Memory B cell (primary cell): ENCODE results near the gene CCDC43.
"Not testable (repeated sequence)": the region's sequence is repeated elsewhere in the genome, so short reads cannot be mapped to it uniquely, and the experiment has no call there.

Source experiments
- ATAC-seq: fragments of 150-1000 bp; cut with Tn5 transposase; 2 replicates; pipeline ENCODE4 v1.10.0; 2021; ENCODE audit warnings: low read depth, mild to moderate bottlenecking, moderate library complexity
- DNase-seq, 2 donors: peaks; one replicate each; pipeline ENCODE4 v3.0.0; 2022; ENCODE audit warnings: low spot score in 2 of 2
- H3K27ac Mint-ChIP-seq: one replicate; pipeline ENCODE4 v1.8.0; 2022; ENCODE audit warnings: mild to moderate bottlenecking, moderate library complexity, mixed read lengths
- H3K27me3 Mint-ChIP-seq: one replicate; pipeline ENCODE4 v1.8.0; 2022; ENCODE audit warnings: mixed read lengths
- H3K36me3 Mint-ChIP-seq: one replicate; pipeline ENCODE4 v1.8.0; 2022; ENCODE audit warnings: mild to moderate bottlenecking, mixed read lengths
- H3K4me1 Mint-ChIP-seq: one replicate; pipeline ENCODE4 v1.8.0; 2022; ENCODE audit warnings: mixed read lengths
- H3K4me3 Mint-ChIP-seq: one replicate; pipeline ENCODE4 v1.8.0; 2022; ENCODE audit warnings: mild to moderate bottlenecking, moderate library complexity, mixed read lengths
- H3K9me3 Mint-ChIP-seq: one replicate; pipeline ENCODE4 v1.8.0; 2022; ENCODE audit warnings: mixed read lengths

The CCDC43 gene, protein sequence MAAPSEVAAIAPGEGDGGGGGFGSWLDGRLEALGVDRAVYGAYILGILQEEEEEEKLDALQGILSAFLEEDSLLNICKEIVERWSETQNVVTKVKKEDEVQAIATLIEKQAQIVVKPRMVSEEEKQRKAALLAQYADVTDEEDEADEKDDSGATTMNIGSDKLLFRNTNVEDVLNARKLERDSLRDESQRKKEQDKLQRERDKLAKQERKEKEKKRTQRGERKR

DNA sequence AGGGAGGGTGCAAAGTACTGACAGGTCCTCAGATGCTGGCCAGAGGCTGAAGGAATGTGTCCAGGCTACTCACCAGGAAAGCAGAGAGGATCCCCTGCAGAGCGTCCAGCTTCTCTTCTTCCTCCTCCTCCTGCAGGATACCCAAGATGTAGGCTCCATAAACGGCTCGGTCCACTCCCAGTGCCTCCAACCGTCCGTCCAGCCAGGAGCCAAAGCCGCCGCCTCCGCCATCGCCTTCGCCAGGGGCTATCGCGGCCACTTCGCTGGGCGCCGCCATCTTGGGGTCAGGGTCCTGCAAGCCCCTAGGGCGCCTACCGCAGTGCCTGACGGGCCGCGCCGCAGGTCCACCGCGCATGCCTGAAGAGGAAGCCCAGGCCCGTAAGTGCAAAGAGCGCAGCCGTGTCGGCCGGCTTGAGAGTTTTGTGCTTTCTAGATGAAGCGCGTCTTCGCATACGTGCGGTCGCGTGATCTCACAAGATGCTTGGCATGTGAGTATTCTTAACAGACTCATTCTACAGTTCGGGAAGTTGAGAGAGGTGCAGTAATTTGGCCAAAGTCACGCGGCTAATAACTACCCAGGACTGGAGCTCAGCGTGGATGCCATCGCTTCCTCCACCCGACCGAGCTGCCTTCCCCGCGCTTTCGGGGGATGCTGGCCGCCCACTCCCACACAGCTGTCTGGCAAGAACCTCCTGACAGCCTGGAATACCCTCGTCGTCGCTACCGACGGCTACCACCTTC, at the start of gene CCDC43:
Gene CCDC43, minus strand, starts transcription at position 300 of the 741 bp plus-strand sequence. Its CDS starts 23 bp downstream, at position 277.
- Mint-ChIP-seq H3K27me3 (no peaks in the 10 kb centered on the region), H3K9me3 (no peaks in the 10 kb centered on the region), H3K36me3 (peaks cover 6% of the 10 kb centered on the region), H3K4me1 (peaks cover 16% of the 10 kb centered on the region), H3K27ac (peak within 1 kb of the TSS; percentile 95), H3K4me3 (peak within 1 kb of the TSS; percentile 98)
- peak; percentile 89 to 95 for DNase-seq
- peak; percentile 95 for ATAC-seq

DNA sequence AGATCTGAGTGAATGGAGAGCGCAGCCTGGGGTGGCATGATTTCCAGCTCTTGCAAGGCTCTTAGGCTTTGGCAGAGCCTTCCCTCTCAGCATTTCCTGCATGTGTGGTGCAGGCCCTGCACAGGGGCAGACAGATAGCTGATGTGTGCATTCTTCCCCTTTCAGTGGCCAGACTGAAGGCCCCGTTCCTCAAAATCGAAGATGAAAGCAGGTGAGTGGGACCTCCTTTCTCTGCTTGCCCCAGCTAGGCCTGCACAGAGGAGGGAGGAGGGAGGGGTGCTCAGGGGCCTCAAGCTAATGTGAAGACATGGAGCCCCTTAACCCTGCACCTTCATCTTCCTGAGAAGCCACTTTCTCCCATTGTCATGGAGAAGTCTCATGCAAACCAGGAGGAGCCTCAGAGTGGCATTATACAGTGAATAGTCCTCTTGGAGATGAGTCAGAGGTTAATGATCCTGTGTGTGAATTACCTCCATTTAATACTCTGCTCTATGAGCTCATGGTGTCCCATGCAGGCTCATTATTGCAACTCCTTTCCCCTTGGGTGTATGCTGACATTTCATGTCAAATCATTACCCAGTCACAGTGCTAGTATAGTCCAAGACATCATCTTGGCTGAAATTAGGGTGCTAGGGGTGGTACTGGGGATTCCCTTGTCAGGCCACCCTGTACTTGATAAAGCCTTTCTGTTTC, 48.8 kb upstream of the CCDC43 start:
- H3K27me3 Mint-ChIP-seq: no peaks in the 10 kb centered on the region
- H3K4me3 Mint-ChIP-seq: no peak overlapping the region
- ATAC-seq: no peak
- no peak for DNase-seq
- no peak overlapping the region for H3K27ac Mint-ChIP-seq
- no peaks in the 10 kb centered on the region for H3K9me3 Mint-ChIP-seq
- no peaks in the 10 kb centered on the region for H3K4me1 Mint-ChIP-seq
- peaks cover 3% of the 10 kb centered on the region for H3K36me3 Mint-ChIP-seq

DNA sequence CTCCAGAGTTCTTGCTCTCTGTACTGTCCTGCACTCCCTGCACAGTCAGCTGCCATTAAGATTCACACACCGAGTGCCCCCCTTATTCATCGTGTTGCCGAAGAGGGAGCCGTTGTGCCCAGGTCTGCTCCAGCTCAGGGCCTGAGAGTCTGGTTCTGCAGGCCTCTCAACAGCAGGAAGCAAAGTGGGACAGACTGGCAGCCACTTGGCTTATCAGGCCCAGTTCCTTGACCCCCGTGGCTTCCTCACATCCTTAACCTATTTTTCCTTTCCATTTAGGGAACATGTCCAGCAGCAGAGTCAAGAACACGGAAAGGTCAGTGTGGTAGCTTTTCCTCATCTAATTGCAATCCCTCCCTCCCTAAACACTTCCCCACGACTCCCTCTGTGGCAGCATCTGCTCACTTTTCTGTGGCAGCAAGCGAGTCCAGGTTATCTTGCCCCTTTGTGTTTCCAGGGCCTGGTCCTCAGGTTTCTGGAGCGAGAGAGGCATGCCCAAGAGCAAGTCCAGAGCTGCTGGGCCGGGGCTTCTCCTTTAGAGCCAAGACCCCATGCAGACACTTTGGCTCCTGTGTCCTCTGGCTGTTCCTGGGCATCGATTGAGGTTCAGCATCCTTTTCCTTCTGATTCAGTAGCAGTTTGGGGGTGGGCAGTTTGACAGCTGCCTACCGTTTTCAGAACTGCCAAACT, 47.1 kb upstream of the CCDC43 start:
- no peaks in the 10 kb centered on the region for H3K4me1 Mint-ChIP-seq
- H3K9me3 Mint-ChIP-seq: no peaks in the 10 kb centered on the region
- H3K4me3 Mint-ChIP-seq: no peak overlapping the region
- H3K36me3 Mint-ChIP-seq: no peaks in the 10 kb centered on the region
- H3K27me3 Mint-ChIP-seq: no peaks in the 10 kb centered on the region
- H3K27ac Mint-ChIP-seq: no peak overlapping the region
- ATAC-seq (no peak), DNase-seq (no peak)

DNA sequence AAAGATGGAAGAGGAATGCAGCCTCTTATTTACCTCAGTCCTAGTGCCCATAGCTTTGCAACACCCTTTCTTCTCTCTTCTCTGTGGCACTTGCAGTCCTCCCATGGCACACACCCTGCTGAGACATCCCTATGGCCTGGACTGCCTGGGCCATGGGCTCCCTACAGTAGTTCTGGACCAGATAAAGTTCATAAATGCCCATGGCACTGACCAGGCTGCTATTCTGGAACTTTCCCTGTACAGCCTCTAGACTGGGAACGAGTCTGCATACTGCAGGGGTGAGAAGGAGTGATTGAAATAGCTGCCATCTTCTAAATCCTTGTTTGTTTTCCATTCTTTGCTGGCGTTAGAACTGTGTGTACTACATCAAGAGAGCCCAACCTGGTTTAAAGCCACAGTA, 44.7 kb upstream of the CCDC43 start:
- Mint-ChIP-seq H3K4me1 (no peaks in the 10 kb centered on the region), H3K27me3 (no peaks in the 10 kb centered on the region), H3K27ac (no peak overlapping the region), H3K4me3 (no peak overlapping the region), H3K36me3 (peaks cover 4% of the 10 kb centered on the region), H3K9me3 (no peaks in the 10 kb centered on the region)
- DNase-seq (no peak), ATAC-seq (no peak)

DNA sequence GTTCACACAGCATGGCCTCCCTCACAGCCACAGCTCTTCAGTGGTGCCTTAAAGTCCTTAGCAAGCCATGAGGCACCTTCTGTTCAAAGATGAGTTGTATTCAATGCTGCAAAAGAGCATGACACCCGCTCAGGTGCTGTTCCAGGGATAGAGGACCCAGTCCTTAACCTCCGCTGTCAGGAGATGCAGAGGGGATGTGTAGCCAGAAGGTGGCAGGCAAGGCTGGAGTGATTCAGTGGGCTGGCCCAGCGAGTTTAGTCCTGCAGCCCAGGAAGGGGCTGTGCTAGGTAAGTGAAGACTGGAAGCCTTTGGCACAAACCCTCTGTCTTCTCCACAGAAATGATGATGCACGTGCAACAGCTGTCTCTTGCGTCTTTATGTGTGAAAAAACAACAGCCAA, 44.2 kb upstream of the CCDC43 start:
- ATAC-seq (no peak), DNase-seq (no peak)
- Mint-ChIP-seq H3K9me3 (no peaks in the 10 kb centered on the region), H3K27me3 (no peaks in the 10 kb centered on the region), H3K36me3 (peaks cover 4% of the 10 kb centered on the region), H3K4me3 (no peak overlapping the region), H3K4me1 (no peaks in the 10 kb centered on the region), H3K27ac (no peak overlapping the region)

DNA sequence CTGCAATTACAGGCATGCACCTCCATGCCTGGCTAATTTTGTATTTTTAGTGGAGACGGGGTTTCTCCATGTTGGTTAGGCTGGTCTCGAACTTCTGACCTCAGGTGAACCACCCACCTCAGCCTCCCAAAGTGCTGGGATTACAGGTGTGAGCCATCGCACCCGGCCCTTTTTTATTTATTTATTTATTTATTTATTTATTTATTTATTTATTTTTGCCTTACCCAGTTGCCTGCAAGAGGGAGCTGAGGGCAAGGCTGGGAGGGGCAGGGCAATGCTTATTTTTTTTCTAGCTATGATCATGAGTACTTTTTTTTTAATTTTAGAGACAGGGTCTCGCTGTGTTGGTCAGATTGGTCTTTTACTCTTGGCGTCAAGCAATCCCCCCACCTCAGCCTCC, 36.5 kb upstream of the CCDC43 start:
- H3K36me3 Mint-ChIP-seq: peaks cover 12% of the 10 kb centered on the region
- H3K9me3 Mint-ChIP-seq, H3K4me3 Mint-ChIP-seq, ATAC-seq, H3K27ac Mint-ChIP-seq, H3K4me1 Mint-ChIP-seq, H3K27me3 Mint-ChIP-seq, DNase-seq: not testable (repeated sequence)

DNA sequence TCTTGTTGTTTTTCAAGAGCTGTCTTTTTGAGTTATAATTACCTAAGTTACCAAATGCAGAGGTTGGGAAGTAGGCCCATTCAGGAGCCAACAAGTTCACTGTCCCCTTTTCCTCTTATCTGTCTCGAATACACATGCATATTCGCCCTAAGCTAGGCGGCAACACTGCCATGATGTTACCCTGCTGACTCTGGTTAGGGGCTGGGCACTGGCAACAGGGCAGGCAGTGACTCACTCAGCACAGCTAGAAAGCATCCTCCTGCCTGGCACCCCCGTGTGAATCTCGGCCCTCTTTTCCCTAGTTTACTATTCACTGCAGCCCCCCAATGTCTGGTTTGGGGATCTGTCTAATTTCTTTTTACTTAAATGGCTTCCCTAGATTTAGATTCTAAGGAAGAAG, 32.7 kb upstream of the CCDC43 start:
- no peaks in the 10 kb centered on the region for H3K27me3 Mint-ChIP-seq
- ATAC-seq: no peak

DNA sequence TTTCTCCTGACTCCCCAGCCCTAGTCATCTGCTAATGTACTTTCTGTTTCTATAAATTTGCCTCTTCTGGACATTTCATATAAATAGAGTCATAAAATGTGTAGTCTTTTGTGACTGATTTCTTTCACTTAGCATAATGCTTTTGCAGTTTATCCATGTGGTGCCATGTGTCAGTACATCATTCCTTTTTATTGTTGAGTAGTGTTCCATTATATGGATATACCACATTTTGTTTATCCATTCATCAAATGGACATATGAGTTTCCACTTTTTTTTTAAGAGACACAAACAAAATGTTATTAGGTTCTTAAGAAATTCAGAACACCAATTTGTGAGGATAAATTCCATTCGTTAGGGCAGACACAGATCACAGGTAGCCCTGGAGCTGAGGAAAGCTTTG, 29.9 kb upstream of the CCDC43 start:
- H3K9me3 Mint-ChIP-seq: no peaks in the 10 kb centered on the region
- no peak overlapping the region for H3K4me3 Mint-ChIP-seq
- no peaks in the 10 kb centered on the region for H3K27me3 Mint-ChIP-seq
- peaks cover 13% of the 10 kb centered on the region for H3K36me3 Mint-ChIP-seq
- ATAC-seq (no peak), DNase-seq (no peak)
- H3K4me1 Mint-ChIP-seq: no peaks in the 10 kb centered on the region
- no peak overlapping the region for H3K27ac Mint-ChIP-seq

More for the DNA sequence above, 32.7 kb upstream of the CCDC43 start:
- DNase-seq: no peak
- Mint-ChIP-seq H3K27ac (no peak overlapping the region), H3K36me3 (peaks cover 13% of the 10 kb centered on the region), H3K4me1 (no peaks in the 10 kb centered on the region), H3K4me3 (no peak overlapping the region), H3K9me3 (no peaks in the 10 kb centered on the region)

DNA sequence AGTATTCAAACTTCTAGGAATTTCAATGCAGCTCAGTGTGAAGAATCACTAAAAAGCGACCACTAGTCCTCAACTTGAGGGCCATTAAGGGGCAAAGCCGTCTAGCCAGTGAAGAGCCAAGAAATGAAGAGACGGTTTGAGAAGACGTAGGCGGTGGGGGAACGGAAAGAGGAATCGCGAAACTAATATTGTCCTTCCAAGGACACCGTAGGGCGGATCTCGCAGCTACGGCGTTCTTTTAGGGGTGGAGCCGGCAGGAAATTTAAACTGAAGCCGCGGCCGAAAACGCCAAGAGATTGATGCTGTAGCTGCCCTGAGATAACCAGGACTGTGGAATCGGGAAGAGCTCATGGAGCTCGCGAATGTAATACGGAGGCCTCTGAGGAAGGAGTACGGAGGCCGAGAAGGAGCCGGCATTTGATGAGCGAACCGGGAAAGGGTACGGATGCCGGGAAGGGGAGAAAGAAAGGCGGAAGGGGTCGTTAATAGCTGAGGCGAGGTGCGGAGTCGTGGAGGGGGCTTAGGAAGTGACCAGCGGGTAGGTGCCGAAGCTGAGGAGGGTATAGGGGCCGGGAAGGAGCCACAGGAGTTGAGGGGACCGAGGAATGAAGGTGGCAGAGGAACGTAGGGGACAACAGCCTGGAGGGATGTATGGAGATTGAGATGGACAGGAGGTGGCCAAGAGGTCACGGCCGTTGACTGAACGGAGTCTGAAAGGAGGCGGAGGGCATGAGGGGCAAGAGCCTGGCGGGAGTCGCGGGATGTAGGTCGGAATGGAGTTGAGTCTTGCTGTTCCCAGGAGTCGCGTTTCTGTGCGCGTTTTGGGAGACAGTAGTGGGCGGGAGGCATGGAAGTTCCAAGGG, 19.1 kb upstream of the CCDC43 start, which contains the start of gene DBF4B:
Gene DBF4B, plus strand, starts transcription at position 265 of the 863 bp plus-strand sequence. Its CDS starts 156 bp downstream, at position 421.
- H3K27ac Mint-ChIP-seq: no peak within 1 kb of the TSS
- H3K36me3 Mint-ChIP-seq: peaks cover 2% of the 10 kb centered on the region
- ATAC-seq: peak; percentile 96
- H3K4me3 Mint-ChIP-seq: no peak within 1 kb of the TSS
- peaks cover 2% of the 10 kb centered on the region for H3K4me1 Mint-ChIP-seq
- DNase-seq: peak; percentile 71 to 81
- H3K27me3 Mint-ChIP-seq: peaks cover 2% of the 10 kb centered on the region
- H3K9me3 Mint-ChIP-seq: no peaks in the 10 kb centered on the region

DNA sequence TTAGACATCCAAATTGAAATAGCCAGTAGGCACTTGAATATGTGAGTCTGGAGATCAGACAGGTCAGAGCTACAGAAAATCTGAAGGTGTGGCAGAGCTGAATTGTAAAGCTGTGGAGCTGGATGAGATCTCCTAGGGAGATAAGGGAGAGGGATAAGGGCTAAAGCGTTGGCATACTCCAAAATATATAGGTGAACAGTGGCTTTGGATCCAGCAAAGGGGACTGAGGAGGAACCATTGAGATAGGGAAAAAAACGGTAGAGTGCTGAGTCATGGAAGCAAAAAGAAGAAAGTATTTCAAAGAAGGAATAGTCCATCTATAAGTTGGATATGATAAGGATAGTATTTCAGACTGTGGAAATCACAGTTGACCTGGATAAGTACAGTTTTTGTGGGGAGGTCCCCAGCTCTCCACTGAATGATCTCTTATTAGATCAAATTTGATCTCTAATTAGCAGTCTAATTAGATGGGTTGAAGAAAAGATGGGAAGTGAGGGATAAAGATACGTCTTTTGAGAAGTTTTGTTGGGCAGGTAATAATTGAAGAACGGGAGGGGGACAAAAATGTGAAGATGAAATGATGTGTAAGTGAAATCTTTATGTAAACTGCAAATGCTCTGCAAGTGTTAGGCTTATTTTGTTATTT, 18.3 kb upstream of the CCDC43 start:
- Mint-ChIP-seq H3K9me3 (no peaks in the 10 kb centered on the region), H3K36me3 (peaks cover 2% of the 10 kb centered on the region), H3K27me3 (peaks cover 2% of the 10 kb centered on the region), H3K27ac (no peak overlapping the region), H3K4me3 (no peak overlapping the region), H3K4me1 (peaks cover 2% of the 10 kb centered on the region)
- DNase-seq: no peak
- no peak for ATAC-seq

DNA sequence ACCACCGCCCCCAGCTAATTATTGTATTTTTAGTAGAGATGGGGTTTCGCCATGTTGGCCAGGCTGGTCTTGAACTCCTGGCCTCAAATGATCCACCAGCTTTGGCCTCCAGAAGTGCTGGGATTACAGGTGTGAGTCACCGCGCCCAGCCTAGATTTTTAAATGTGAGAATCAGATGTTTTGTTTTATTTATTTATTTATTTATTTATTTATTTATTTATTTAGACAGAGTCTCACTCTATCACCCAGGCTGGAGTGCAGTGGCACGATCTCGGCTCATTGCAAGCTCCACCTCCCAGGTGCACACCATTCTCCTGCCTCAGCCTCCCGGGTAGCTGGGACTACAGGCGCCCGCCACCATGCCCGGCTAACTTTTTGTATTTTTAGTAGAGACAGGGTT, 10.7 kb upstream of the CCDC43 start:
- not testable (repeated sequence) for H3K27ac Mint-ChIP-seq, ATAC-seq, H3K4me3 Mint-ChIP-seq, H3K36me3 Mint-ChIP-seq, H3K4me1 Mint-ChIP-seq, DNase-seq, H3K9me3 Mint-ChIP-seq, H3K27me3 Mint-ChIP-seq

DNA sequence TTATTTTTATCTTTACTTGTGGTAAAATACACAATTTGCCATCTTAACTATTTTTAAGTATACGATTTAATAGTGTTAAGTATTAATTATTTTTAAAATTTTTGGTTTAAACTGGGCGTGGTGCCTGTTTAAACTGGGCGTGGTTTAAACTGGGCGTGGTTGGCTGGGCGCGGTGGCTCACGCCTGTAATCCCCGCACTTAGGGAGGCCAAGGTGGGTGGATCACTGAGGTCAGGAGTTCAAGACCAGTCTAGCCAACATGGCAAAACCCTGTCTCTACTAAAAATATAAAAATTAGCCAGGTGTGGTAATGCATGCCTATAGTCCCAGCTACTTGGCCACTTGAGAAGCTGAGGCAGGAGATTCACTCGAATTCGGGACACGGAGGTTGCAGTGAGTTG, 4.0 kb upstream of the CCDC43 start:
- H3K9me3 Mint-ChIP-seq: no peaks in the 10 kb centered on the region
- no peak for DNase-seq
- ATAC-seq: no peak
- H3K27me3 Mint-ChIP-seq: no peaks in the 10 kb centered on the region
- H3K36me3 Mint-ChIP-seq: no peaks in the 10 kb centered on the region
- H3K27ac Mint-ChIP-seq: no peak overlapping the region
- peaks cover 13% of the 10 kb centered on the region for H3K4me1 Mint-ChIP-seq
- no peak overlapping the region for H3K4me3 Mint-ChIP-seq
